GM21619 (cell line): ENCODE data around the gene RSU1.
"Not testable (repeated sequence)": the region's sequence is repeated elsewhere in the genome, so short reads cannot be mapped to it uniquely, and the experiment has no call there.

Experiments
- ATAC-seq: cut with Tn5 transposase; IDR thresholded peaks from one replicate; pipeline ENCODE4 v1.9.1; 2021; ENCODE audit not compliant: unreplicated experiment

The RSU1 gene

GRCh38 chr10:16817125-16818019 is at the start of gene RSU1:
Gene RSU1, minus strand, starts transcription at chr10:16817424. Its CDS starts 343 bp downstream, at chr10:16817081.
- peak; percentile 99 for ATAC-seq

- no peak for ATAC-seq
Observed at GRCh38 chr10:16866541-16867275, 49.5 kb upstream of the RSU1 start.

- ATAC-seq: no peak
Observed at GRCh38 chr10:16865766-16866165, 48.5 kb upstream of the RSU1 start.

- no peak for ATAC-seq
Observed at GRCh38 chr10:16863766-16864165, 46.5 kb upstream of the RSU1 start.

- ATAC-seq: no peak
Observed at GRCh38 chr10:16857419-16857818, 40.2 kb upstream of the RSU1 start.

- ATAC-seq: no peak
Observed at GRCh38 chr10:16856567-16856966, 39.3 kb upstream of the RSU1 start.

GRCh38 chr10:16856092-16856491 is 38.9 kb upstream of the RSU1 start:
- no peak for ATAC-seq

GRCh38 chr10:16854623-16855022 is 37.4 kb upstream of the RSU1 start:
- ATAC-seq: no peak

GRCh38 chr10:16853809-16854208 is 36.6 kb upstream of the RSU1 start:
- no peak for ATAC-seq

GRCh38 chr10:16853201-16853600 is 36.0 kb upstream of the RSU1 start:
- ATAC-seq: no peak

- ATAC-seq: no peak
Observed at GRCh38 chr10:16852624-16853023, 35.4 kb upstream of the RSU1 start.

GRCh38 chr10:16848562-16849154 is 31.4 kb upstream of the RSU1 start:
- no peak for ATAC-seq

- ATAC-seq: no peak
Observed at GRCh38 chr10:16847644-16848043, 30.4 kb upstream of the RSU1 start.

- ATAC-seq: no peak
Observed at GRCh38 chr10:16845248-16845647, 28.0 kb upstream of the RSU1 start.

- peak; percentile 75 for ATAC-seq
Observed at GRCh38 chr10:16843252-16843870, 26.1 kb upstream of the RSU1 start.

- ATAC-seq: no peak
Observed at GRCh38 chr10:16835228-16835627, 18.0 kb upstream of the RSU1 start.

GRCh38 chr10:16832351-16833080 is 15.3 kb upstream of the RSU1 start:
- ATAC-seq: no peak

- ATAC-seq: no peak
Observed at GRCh38 chr10:16828701-16829175, 11.5 kb upstream of the RSU1 start.

- peak; percentile 83 for ATAC-seq
Observed at GRCh38 chr10:16828114-16828568, 10.9 kb upstream of the RSU1 start.

GRCh38 chr10:16827474-16827873 is 10.2 kb upstream of the RSU1 start:
- ATAC-seq: not testable (repeated sequence)
